ENCODE data around the gene FARP2.
"Not testable (repeated sequence)": the region's sequence is repeated elsewhere in the genome, so short reads cannot be mapped to it uniquely, and the experiment has no call there.

Gene FARP2

GRCh38 chr2:241368643-241369042 is 12.6 kb downstream of the FARP2 start:
- DNase-seq: no peak

- no peak for DNase-seq
Measured at GRCh38 chr2:241372361-241372992, 16.4 kb downstream of the FARP2 start.

GRCh38 chr2:241373446-241373845 is 17.4 kb downstream of the FARP2 start:
- DNase-seq: no peak

- DNase-seq: not testable (repeated sequence)
Measured at GRCh38 chr2:241373906-241374305, 17.8 kb downstream of the FARP2 start.

GRCh38 chr2:241375300-241375699 is 19.2 kb downstream of the FARP2 start:
- no peak for DNase-seq

- no peak for DNase-seq
Measured at GRCh38 chr2:241376808-241377207, 20.7 kb downstream of the FARP2 start.

GRCh38 chr2:241378816-241379215 is 22.7 kb downstream of the FARP2 start:
- no peak for DNase-seq

GRCh38 chr2:241379481-241380480 is 23.7 kb downstream of the FARP2 start:
- DNase-seq: no peak

- no peak for DNase-seq
Measured at GRCh38 chr2:241381872-241382271, 25.8 kb downstream of the FARP2 start.

GRCh38 chr2:241385450-241385849 is 29.4 kb downstream of the FARP2 start:
- DNase-seq: not testable (repeated sequence)

GRCh38 chr2:241386519-241386918 is 30.4 kb downstream of the FARP2 start:
- DNase-seq: no peak

- no peak for DNase-seq
Measured at GRCh38 chr2:241389697-241390096, 33.6 kb downstream of the FARP2 start.

- DNase-seq: peak in 1 of 58 donors; percentile 12
Measured at GRCh38 chr2:241390301-241391206, 34.5 kb downstream of the FARP2 start.

- peak in 11 of 58 donors; percentile 11 to 44 (median 30) for DNase-seq
Measured at GRCh38 chr2:241391892-241392665, 36.0 kb downstream of the FARP2 start.

- not testable (repeated sequence) for DNase-seq
Measured at GRCh38 chr2:241392753-241393152, 36.7 kb downstream of the FARP2 start.

GRCh38 chr2:241393524-241394196 is 37.6 kb downstream of the FARP2 start:
- no peak for DNase-seq

- DNase-seq: not testable (repeated sequence)
Measured at GRCh38 chr2:241396809-241397208, 40.7 kb downstream of the FARP2 start.

GRCh38 chr2:241399941-241400922 is 44.1 kb downstream of the FARP2 start:
- DNase-seq: no peak

- DNase-seq: no peak
Measured at GRCh38 chr2:241408849-241409248, 52.8 kb downstream of the FARP2 start.

Data from anterior cingulate cortex (tissue), 58 donors.